ENCODE results near the gene PITHD1.
"Not testable (repeated sequence)": the region's sequence is repeated elsewhere in the genome, so short reads cannot be mapped to it uniquely, and the experiment has no call there.

Gene PITHD1

DNA sequence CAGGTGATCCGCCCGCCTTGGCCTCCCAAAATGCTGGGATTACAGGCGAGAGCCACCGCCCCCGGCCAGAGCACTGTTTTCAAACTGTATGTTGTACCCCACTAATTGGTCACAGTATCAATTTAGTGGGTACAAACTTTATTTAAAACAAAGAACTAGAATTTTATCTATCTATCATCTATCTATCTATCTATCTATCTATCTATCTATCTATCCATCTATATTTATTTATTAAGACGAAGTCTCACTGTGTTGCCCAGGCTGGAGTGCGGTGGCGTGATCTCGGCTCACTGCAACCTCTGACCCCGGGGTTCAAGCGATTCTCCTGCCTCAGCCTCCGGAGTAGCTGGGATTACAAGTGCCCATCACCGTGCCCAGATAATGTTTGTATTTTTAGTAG is 48.4 kb downstream of the PITHD1 start:
- 93 to 94% methylated on average over 12 of the region's 13 CpGs for WGBS, 2 experiments (ENCODE audit: insufficient coverage in 2 of 2)
- H3K4me3 ChIP-seq (ENCODE audit: extremely low read depth, insufficient read depth, low read length, poor library complexity, severe bottlenecking); H3K36me3 ChIP-seq (ENCODE audit: control insufficient read depth, insufficient read depth, low read length); H3K4me1 ChIP-seq (ENCODE audit: control insufficient read depth, insufficient read depth, low read length, poor library complexity, severe bottlenecking); H3K9me3 ChIP-seq (ENCODE audit: control insufficient read depth, low read length); H3K27ac ChIP-seq (ENCODE audit: low read depth, low read length, severe bottlenecking): not testable (repeated sequence)

DNA sequence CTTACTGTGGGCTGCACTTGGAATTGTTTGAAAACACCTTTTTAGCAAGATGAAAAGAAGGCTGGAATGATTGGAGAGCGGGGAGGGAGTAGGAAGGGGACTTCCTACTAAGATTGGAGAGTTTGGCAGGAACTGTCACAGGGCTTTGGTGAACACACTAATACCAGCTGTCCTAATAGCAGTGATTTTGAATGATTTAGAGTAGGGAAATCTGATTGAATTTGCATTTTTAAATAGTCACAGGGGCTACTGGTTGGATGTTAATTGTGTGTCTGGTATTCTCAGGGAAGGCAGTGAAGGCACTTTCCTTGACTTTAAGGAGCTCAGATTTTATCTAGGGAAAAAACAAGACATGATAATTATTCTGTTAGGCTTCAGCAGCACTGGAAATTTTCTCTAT is 49.5 kb downstream of the PITHD1 start:
- 100% methylated on average over 1 of the region's 1 CpG for WGBS, 2 experiments (ENCODE audit: insufficient coverage in 2 of 2)
- peaks cover 5% of the 10 kb centered on the region for H3K4me1 ChIP-seq (ENCODE audit: control insufficient read depth, insufficient read depth, low read length, poor library complexity, severe bottlenecking)
- no peaks in the 10 kb centered on the region for H3K9me3 ChIP-seq (ENCODE audit: control insufficient read depth, low read length)
- no peaks in the 10 kb centered on the region for H3K36me3 ChIP-seq (ENCODE audit: control insufficient read depth, insufficient read depth, low read length)
- H3K27ac ChIP-seq (ENCODE audit: low read depth, low read length, severe bottlenecking) = no peak overlapping the region
- H3K4me3 ChIP-seq (ENCODE audit: extremely low read depth, insufficient read depth, low read length, poor library complexity, severe bottlenecking) = no peak overlapping the region

DNA sequence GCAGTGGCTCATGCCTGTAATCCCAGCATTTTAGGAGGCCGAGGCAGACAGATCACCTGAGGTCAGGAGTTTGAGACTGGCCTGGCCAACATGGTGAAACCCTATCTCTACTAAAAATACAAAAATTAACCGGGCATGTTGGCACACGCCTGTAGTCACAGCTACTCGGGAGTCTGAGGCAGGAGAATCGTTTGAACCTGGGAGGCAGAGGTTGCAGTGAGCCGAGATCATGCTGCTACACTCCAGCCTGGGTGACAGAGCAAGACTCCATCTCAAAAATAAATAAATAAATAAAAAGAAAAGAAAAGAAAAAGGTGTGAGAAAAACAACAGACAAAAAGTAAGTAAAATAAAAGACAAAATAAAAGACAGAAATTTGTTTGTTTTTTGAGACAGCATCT is 55.9 kb downstream of the PITHD1 start:
- H3K36me3 ChIP-seq (ENCODE audit: control insufficient read depth, insufficient read depth, low read length); H3K27ac ChIP-seq (ENCODE audit: low read depth, low read length, severe bottlenecking); H3K4me3 ChIP-seq (ENCODE audit: extremely low read depth, insufficient read depth, low read length, poor library complexity, severe bottlenecking); H3K4me1 ChIP-seq (ENCODE audit: control insufficient read depth, insufficient read depth, low read length, poor library complexity, severe bottlenecking); H3K9me3 ChIP-seq (ENCODE audit: control insufficient read depth, low read length): not testable (repeated sequence)
- 87 to 89% methylated on average over 4 to 5 of the region's 6 CpGs for WGBS, 2 experiments (ENCODE audit: insufficient coverage in 2 of 2)

DNA sequence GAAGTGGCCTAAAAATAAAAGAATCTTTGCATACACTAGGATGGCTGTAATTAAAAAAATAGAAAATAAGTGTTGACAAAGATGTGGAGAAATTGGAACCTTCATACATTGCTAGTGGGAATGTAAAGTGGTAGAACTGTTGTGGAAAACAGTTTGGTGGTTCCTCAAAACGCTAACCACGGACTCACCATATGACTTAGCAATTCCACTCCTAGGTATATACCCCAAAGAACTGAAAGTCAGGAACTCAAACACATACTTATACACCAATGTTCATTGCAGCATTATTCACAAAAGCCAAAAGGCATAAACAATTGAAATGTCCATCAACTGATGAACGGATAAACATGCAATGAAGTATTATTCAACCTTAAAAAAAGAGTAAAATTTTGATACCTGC is 57.8 kb downstream of the PITHD1 start:
- WGBS, 2 experiments (ENCODE audit: insufficient coverage in 2 of 2) = 63% methylated on average over 2 of the region's 3 CpGs; no CpG with 5 or more reads in 1 of the 2 experiments
- Histone ChIP-seq H3K9me3 (ENCODE audit: control insufficient read depth, low read length) (no peaks in the 10 kb centered on the region), H3K36me3 (ENCODE audit: control insufficient read depth, insufficient read depth, low read length) (no peaks in the 10 kb centered on the region), H3K4me3 (ENCODE audit: extremely low read depth, insufficient read depth, low read length, poor library complexity, severe bottlenecking) (no peak overlapping the region), H3K27ac (ENCODE audit: low read depth, low read length, severe bottlenecking) (no peak overlapping the region), H3K4me1 (ENCODE audit: control insufficient read depth, insufficient read depth, low read length, poor library complexity, severe bottlenecking) (no peaks in the 10 kb centered on the region)

Data from mesodermal cell (in vitro differentiated cells).